ENCODE data around the gene DMRTC2. TPM values are rescaled to one million over a fixed set of nuclear protein-coding genes. Genes with fewer than 3 reads are reported as not detected.
A peak's percentile ranks its signal among the peaks of the same experiment; 100 is the strongest.

DMRTC2 gene
- total and polyA plus RNA-seq, 2 of the 8 experiments (the other 6 are each of a cell fraction or from before 2014, with no cell fraction given) = not detected

- peak; percentile 87 to 91 (median 90) for TF ChIP-seq CTCF (IDR thresholded peaks at IDR 0.05; ENCODE audit: control extremely low read depth in 1 of 3, insufficient read depth in 1 of 3, low read depth in 1 of 3, low read length in 3 of 3)
- TF ChIP-seq NANOG (IDR thresholded peaks at IDR 0.05; ENCODE audit: insufficient read depth, low read depth, low read length, poor library complexity, severe bottlenecking) = no peak
- no peak for TF ChIP-seq ATF2 (IDR thresholded peaks at IDR 0.05; ENCODE audit: low read length)
- no peak for TF ChIP-seq JUN (IDR thresholded peaks at IDR 0.05; ENCODE audit: low read depth, low read length)
- TF ChIP-seq POLR2AphosphoS5 (IDR thresholded peaks at IDR 0.05; ENCODE audit: low read depth, low read length) = peak; percentile 86
- TF ChIP-seq SIN3A (conservative IDR thresholded peaks at IDR 0.05 in 1 of 2, IDR thresholded peaks at IDR 0.05 in 1 of 2; ENCODE audit: low read depth in 1 of 2, low read length in 2 of 2) = 0 out of 4 replicates have a peak, but pooled peaks of 1 of the 2 experiments have one; percentile 19
- TF ChIP-seq POLR2A (IDR thresholded peaks at IDR 0.05; ENCODE audit: control extremely low read depth in 1 of 2, low read depth in 2 of 2, low read length in 2 of 2) = peak; percentile 77; a peak in 2 of 3 replicates
- TF ChIP-seq TAF1 (IDR thresholded peaks at IDR 0.05; ENCODE audit: low read depth, low read length) = 0 out of 2 replicates have a peak, but pooled peaks have one; percentile 29
- no peak for TF ChIP-seq ASH2L (IDR thresholded peaks at IDR 0.05; ENCODE audit: low read length)
- peak; percentile 86 to 90 for TF ChIP-seq RAD21 (IDR thresholded peaks at IDR 0.05 in 1 of 2, conservative IDR thresholded peaks at IDR 0.05 in 1 of 2; ENCODE audit: low read depth in 2 of 2, low read length in 2 of 2)
- TF ChIP-seq JUND (IDR thresholded peaks at IDR 0.05; ENCODE audit: low read length) = no peak
- TF ChIP-seq YY1 (IDR thresholded peaks at IDR 0.05; ENCODE audit: low read depth, low read length) = no peak
- TF ChIP-seq MAX (IDR thresholded peaks at IDR 0.05) = 0 out of 2 replicates have a peak, but pooled peaks have one; percentile 14
Observed at GRCh38 chr19:41872775-41873647, 28.2 kb downstream of the DMRTC2 start (continued).
